ENCODE results near the gene CNPY3.

- TF ChIP-seq POLR2AphosphoS5 (IDR thresholded peaks at IDR 0.05), result peak in 1 of 3 donors; percentile 14
- TF ChIP-seq, protein P1, sequence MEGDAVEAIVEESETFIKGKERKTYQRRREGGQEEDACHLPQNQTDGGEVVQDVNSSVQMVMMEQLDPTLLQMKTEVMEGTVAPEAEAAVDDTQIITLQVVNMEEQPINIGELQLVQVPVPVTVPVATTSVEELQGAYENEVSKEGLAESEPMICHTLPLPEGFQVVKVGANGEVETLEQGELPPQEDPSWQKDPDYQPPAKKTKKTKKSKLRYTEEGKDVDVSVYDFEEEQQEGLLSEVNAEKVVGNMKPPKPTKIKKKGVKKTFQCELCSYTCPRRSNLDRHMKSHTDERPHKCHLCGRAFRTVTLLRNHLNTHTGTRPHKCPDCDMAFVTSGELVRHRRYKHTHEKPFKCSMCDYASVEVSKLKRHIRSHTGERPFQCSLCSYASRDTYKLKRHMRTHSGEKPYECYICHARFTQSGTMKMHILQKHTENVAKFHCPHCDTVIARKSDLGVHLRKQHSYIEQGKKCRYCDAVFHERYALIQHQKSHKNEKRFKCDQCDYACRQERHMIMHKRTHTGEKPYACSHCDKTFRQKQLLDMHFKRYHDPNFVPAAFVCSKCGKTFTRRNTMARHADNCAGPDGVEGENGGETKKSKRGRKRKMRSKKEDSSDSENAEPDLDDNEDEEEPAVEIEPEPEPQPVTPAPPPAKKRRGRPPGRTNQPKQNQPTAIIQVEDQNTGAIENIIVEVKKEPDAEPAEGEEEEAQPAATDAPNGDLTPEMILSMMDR (IDR thresholded peaks at IDR 0.05 in 8 of 11, conservative IDR thresholded peaks at IDR 0.05 in 3 of 11), result no peak
Measured at GRCh38 chr6:42968126-42968701, 38.9 kb downstream of the CNPY3 start.

Measured in spleen (tissue), 7 donors.